Stimulated activated CD4-positive, alpha-beta T cell treated with anti-CD3 and anti-CD28 coated beads, Interleukin-1b, Interleukin-23, amount 100 ng/mL, for 1 hour (primary cell): Measurements from ENCODE around the gene TDG.

ENCODE experiments used
- DNase-seq, 2 donors: peaks; one replicate each; pipeline ENCODE4 v3.0.0-alpha.2; 2020; ENCODE audit warnings: low read depth in 2 of 2

Gene TDG

DNA sequence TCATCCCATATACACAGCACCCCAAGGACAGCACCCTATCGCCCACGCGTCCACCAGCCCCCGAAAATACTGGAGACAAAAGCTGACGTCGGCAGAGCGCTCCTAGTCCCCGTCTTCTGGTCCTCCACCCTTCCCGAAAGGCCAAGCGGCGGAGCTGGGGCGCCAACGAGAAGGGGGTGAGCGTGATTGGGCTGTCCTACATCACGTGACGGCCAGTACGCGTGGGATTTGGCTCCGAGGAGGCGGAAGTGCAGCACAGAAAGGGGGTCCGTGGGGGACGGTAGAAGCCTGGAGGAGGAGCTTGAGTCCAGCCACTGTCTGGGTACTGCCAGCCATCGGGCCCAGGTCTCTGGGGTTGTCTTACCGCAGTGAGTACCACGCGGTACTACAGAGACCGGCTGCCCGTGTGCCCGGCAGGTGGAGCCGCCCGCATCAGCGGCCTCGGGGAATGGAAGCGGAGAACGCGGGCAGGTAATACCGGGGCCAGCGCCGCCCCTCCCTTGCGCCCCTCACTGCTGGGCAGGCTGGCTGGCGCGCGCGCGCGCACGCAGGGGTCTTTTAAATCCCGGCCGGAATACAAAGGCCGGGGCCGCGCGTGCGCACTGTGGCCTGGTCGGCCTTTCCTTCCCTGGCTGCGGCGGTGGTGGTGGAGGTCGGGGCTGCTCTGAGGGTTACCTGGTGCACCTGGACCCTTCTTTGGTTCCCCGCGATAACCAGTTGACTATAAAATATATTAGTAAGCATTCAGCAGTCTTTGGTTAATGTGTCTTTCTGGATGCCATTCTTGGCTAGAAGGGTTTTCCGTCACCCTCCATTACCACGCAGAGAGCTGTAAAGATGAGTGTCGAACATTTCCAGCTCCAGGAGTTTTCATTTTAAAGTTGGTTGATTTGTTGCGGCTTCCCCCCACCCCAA, at the start of gene TDG:
Gene TDG, plus strand, starts transcription at position 283 of the 915 bp plus-strand sequence. Its CDS starts 166 bp downstream, at position 449.
- DNase-seq: peak; percentile 81 to 89

DNA sequence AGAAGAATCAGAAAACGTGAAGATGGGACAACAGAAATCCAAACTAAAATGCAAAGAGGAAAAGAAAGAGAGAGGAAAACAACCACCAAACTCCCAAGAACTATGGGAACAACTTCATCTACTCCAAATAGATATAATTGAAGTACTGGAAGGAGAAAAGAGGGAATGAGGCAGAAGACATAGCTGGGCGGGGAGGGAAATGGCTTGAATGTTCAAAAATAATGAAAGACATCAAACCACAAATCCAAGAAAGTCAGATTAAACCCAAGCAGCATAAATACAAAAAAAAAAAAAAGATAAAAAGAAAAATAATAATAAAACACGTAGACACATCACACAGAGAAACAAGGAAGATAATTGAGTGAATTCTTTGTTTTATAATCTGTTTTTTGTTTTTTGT, 47.8 kb upstream of the TDG start:
- DNase-seq: no peak

GRCh38 chr12:103924761-103925641, 40.7 kb upstream of the TDG start:
- DNase-seq: peak in 1 of 2 donors; percentile 4

DNA sequence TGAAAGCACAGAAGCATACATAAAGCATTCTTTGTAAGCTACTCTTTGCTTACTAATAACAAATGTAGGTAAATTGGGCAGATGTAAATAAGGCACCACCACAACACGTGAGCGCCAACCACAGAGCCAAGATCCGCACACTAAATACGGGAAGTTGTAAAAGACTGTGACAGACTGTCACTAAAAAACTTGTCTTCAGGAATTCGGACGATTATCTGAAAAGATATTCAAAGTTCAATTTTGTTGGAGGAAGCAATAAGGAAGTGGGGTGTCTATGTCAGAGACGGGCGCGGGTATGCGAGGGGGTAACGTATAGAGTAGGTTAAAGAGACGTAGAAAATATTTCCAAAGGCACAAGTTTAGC, 37.0 kb upstream of the TDG start:
- peak in 1 of 2 donors; percentile 4 for DNase-seq

- peak; percentile 45 to 54 for DNase-seq
These were observed 36.5 kb upstream of the TDG start for GRCh38 chr12:103929046-103929783.

DNA sequence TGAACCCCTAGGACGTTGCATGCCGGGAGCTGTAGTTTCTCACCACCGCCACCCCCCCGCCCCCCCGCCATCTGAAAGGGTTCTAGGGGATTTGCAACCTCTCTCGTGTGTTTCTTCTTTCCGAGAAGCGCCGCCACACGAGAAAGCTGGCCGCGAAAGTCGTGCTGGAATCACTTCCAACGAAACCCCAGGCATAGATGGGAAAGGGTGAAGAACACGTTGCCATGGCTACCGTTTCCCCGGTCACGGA, 36.0 kb upstream of the TDG start:
- no peak for DNase-seq

- DNase-seq: peak; percentile 97 to 98
These were observed 35.5 kb upstream of the TDG start, which contains the start of gene HSP90B1 for GRCh38 chr12:103930034-103930786. HSP90B1 (plus strand) TSS chr12:103930410; CDS start chr12:103930516, 106 bp downstream.

DNA sequence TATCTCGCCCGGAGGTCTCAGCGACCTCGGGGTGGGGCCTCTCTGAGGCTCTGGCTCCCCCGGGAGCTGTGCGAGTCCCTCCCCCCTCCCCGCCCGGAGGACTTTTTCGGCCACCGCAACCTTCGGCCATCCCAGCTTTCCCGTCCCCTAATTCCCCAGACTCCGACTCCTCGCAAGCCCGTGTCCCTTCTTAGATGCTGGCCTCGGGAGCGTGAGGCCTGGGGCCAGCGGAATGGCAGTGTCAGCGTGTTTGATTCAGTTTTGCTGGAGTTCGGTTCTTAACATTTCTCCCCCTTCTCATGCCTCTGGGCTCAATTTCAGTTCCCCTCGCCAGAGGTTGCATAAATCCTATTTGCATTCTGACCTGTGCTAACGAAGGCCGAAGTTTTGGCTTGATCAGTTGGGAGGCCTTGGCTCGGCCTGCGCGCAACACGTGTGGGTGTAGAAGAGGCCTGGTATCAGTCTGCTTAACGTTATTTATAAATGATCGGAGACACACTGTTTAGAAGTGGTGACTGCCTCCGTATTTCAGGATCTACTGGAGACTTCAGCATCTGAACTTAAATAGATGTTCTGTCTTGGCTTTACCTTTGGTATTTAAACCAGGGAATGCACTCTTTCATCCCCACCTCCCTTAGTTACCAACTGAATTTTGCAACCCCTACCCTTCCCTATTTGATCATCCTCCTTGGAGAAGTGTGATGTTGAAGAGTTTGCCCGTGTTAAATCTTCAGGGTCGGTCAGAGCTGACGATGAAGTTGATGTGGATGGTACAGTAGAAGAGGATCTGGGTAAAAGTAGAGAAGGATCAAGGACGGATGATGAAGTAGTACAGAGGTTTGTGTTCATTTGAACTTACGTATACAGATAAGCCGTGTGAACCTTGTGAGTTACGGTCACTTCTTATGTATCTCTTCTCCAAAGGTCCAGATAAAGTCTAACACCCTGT, 34.6 kb upstream of the TDG start:
- DNase-seq: peak in 1 of 2 donors; percentile 19

DNA sequence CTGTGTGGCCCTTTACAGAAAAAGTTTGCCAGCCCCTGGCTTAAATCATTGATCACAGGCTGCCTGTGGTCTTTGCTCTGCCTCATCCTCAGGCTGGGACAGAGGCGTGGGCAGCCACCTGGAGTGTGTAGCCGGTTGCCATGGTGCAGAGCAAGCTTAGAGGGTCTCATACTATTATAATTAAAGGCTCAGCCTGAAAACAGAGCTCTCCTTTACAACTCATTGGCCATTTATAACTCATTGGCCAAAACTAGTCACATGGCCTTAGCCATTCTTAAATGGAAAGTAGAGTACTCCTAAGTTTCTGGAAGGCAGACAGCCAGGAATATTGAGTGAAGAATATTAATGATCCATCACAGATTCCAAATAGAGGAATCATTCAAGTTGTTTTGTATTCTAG, 32.4 kb upstream of the TDG start:
- no peak for DNase-seq

- no peak for DNase-seq
These were observed 29.0 kb upstream of the TDG start for GRCh38 chr12:103936679-103937078.

- no peak for DNase-seq
These were observed 20.7 kb upstream of the TDG start for GRCh38 chr12:103944964-103945363.

DNA sequence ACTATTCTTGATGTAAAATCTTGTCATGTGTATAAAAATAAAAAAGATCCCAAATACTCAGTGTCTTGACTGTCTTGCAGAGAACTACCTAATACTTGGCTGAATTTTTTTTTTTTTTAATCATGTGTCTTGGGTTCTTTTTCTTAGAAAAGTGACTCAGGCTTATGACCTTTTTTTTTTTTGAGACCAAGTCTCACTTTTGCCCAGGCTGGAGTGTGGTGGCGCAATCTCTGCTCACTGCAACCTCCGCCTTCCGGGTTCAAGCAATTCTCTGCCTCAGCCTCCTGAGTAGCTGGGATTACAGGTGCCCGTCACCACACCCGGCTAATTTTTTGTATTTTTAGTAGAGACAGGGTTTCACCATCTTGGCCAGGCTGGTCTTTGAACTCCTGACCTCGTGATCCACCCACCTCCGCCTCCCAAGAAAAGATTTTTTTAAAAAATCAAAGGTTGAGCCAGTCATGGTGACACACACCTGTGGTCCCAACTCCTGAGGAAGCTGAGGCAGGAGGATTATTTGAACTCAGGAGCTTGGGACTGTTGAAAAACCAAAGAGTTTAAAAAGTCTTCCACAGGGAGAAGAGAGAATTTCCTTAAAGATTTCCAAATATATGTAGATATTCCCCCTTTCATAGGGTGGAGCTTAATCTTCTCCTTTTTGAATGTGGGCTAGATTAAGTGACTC, 17.7 kb upstream of the TDG start:
- DNase-seq: no peak

DNA sequence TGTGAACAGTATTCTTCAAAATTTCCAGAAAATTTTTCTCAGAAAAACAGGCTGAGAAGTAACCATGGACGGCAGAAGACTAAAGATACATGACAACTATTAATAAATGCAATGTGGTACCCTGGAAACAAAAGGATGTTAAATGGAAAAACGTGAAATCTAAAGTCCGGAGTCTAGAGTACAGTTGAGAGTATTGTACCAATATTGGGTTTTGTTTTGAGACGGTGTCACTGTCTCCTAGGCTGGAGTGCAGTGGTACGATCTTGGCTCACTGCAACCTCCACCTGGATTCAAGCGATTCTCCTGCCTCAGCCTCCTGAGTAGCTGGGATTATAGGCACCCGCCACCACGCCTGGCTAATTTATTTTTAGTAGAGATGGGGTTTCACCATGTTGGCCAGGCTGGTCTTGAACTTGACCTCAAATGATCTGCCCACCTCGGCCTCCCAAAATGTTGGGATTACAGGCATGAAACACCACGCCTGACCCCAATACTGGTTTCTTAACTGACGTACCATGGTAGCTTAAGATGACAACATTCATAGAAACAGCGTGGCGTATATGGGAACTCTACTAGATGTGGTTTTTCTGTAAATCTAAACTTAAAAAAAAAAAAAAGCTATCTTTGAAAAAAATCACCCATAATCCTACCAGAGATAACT, 16.8 kb upstream of the TDG start:
- DNase-seq: no peak

DNA sequence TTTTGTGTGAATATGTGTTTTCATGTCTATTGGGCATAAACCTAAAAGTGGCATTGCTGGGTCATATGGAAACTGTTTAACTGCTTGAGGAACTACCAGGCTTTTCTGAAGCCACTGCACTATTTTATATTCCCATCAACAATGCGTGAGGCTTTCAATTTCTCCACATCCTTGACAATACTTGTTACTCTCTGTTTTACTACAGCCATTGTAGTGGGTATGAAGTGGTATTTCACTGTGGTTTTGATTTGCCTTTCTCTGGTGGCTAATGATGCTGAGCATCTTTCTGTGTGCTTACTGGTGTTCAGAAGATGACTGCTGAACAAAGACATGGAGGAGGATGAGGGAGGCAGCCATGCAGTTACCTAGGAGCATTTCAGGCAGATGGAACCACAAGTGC, 13.2 kb upstream of the TDG start:
- DNase-seq: no peak

- no peak for DNase-seq
These were observed 9.7 kb upstream of the TDG start for GRCh38 chr12:103955811-103956508.

DNA sequence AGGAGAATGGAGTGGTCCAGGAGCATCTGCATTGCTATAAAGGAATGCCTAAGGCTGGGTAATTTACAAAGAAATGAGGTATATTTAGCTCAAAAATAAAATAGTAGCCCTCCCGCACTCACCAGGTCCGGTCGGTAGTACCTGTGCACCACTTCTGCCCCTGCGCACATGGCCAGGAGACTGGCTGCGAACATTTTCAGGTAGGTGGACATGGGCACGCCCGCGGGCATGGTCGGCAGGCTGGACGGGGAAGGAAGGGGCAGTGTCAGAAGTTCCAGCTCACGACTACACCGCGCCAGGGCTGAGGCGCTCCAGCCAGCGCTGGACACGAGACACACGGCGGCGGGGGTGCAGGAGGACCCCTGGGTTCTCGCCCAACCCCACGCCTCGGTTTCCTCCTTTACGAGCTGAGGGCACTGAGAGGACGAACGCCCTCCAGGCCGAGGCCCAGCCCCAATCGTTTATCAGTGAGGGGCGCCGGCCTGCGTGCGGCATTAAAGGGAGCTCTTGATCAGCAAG, 9.1 kb upstream of the TDG start:
- DNase-seq: no peak

- DNase-seq: no peak
These were observed 7.7 kb upstream of the TDG start for GRCh38 chr12:103957865-103958388.

GRCh38 chr12:103958621-103959020, 7.1 kb upstream of the TDG start:
- no peak for DNase-seq
